Stimulated activated CD4-positive, alpha-beta T cell treated with anti-CD3 and anti-CD28 coated beads, Interleukin-15, amount 100 ng/mL, for 1 hour (primary cell): ENCODE measurements around the gene CT45A8.
"Not testable (repeated sequence)": the region's sequence is repeated elsewhere in the genome, so short reads cannot be mapped to it uniquely, and the experiment has no call there.

Source experiments
- DNase-seq, 2 donors: peaks; one replicate each; pipeline ENCODE4 v3.0.0-alpha.2; 2020; ENCODE audit warnings: low read depth in 1 of 2, low spot score in 1 of 2

CT45A8 gene, protein sequence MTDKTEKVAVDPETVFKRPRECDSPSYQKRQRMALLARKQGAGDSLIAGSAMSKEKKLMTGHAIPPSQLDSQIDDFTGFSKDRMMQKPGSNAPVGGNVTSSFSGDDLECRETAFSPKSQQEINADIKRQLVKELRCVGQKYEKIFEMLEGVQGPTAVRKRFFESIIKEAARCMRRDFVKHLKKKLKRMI

DNA sequence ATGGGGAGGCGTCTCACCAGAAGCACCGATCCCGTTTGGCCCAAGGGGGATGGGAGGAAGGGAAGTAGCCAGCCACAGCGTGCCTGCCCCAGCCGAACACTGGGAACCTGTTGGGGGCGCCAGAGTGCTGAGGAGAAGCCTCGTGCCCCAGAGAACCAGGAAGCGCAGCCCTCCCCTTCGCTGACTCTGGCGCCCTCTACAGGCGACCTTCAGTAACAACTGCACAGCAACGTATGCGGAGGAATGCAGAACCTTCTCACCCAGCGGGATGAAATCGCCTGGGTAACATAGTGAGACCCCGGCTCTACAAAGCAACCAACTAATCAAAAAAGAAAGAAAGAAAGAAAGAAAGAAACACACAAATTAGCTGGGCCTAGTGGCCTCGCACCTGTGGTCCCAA lies at the start of gene CT45A8:
Gene CT45A8 (minus strand): TSS at position 101 of the 400 bp plus-strand sequence. CDS start 3,755 bp downstream, outside the sequence.
- DNase-seq: not testable (repeated sequence)

DNA sequence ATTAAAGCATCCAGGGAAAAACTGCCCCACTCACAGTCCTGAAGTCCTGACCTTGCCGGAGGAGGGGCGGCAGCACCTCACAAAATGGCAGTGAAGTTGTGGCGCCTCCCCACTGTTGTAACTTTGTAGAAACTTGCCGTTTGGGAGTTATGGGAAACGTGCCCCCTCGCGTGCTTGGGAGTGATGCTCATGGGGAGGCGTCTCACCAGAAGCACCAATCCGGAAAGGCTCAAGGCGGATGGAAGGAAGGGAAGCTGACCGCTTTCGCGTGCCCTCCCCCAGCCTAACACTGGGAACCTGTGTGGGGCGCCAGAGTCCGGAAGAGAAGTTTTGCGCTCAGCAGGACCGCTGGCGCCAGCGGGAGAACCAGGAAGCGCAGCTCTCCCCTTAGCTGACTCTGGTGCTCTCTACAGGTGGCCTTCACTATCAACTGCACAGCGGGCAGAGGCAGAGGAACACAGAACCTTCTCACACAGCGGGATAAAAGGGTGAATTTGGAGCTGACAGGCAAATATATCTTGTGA lies 39.0 kb upstream of the CT45A8 start, which contains the start of the genes CT45A10 and SAGE1:
Gene CT45A10 (minus strand): TSS at position 151 of the 524 bp plus-strand sequence. CDS start 8,100 bp downstream, outside the sequence.
Gene SAGE1 (plus strand): TSS at position 423 of the 524 bp plus-strand sequence. CDS start 2,527 bp downstream, outside the sequence.
- DNase-seq: no peak

DNA sequence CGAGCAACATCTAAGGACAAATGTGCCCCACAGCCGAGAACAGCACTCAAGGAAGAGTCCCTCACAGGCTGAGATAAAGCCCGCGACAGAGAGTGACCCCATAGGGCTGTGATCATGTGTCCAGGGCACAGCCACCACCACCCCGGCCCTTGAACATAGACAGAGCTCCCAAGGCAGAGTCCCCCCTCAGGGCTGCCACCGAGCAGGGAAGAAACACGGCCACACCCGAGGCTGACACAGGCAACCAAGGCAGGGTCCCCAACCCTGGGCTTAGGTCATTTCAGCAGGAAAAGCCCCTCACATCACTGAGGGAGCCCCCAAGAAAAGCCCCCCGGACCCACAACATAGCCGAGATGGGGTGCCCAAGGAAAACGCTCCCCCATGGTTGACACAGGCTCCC lies 38.4 kb upstream of the CT45A8 start:
- no peak for DNase-seq

DNA sequence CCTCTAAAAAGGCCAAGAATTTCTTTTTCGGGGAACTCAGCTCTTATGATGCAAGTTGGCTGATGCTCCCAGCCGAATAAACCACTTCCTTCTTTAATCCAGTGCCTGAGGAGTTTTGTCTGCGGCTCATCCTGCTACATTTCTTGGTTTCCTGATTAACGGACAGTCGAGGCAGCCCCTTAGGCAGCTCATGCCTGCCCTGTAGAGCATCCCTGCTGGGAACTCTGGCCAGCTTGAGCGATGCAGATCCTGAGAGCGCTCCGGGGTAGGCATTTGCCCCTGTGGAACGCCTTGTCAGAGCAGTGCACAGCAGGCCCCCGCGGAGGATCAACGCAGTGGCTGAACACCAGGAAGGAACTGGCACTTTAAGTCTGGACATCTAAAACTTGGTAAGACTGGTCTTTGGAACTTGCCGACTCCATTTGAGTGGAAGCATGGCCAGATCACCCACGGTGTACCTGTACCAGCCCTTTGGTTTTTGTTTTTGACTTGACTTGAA lies 35.8 kb upstream of the CT45A8 start:
- DNase-seq: no peak

DNA sequence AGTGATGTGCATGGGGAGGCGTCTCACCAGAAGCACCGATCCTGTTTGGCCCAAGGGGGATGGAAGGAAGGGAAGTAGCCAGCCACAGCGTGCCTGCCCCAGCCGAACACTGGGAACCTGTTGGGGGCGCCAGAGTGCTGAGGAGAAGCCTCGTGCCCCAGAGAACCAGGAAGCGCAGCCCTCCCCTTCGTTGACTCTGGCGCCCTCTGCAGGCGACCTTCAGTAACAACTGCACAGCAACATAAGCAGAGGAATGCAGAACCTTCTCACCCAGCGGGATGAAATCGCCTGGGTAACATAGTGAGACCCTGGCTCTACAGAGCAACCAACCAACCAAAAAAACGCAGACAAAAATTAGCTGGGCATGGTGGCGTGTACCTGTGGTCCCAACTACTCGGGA lies 34.6 kb upstream of the CT45A8 start:
- DNase-seq: not testable (repeated sequence)

DNA sequence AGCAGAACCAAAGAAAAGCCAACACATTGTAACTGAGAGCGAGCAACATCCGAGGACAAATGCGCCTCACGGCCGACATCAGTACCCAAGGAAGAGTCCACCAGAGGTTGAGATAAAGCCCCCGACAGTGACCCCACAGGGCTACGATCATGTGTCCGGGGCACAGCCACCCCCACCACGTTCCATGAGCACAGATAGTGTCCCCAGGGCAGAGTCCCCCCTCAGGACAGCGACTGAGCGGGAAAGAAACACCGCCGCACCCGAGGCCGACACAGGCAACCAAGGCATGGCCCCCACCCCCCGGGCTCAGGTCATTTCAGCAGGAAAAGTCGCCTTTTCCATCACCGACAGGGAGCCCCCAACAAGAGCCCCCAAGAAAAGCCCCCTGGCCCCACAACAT lies 33.9 kb upstream of the CT45A8 start:
- DNase-seq: not testable (repeated sequence)

DNA sequence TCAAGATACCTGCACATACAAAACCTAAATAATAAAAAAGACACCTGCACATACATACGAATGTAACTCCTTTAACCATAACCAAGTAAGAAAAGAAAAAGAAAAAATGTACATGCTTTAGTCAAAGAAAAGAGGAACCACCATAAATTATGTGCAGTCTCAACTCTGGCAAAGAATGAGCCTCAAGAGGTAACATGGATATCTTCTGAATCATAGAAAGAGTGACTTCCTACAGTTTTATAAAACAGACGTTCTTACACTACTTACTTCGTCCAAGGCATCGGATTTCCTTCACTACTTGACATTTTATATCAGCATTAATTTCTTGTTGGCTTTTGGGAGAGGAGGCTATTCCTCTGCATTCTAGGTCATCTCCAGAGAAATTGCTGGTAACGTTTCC lies 28.4 kb upstream of the CT45A8 start:
- DNase-seq: not testable (repeated sequence)

DNA sequence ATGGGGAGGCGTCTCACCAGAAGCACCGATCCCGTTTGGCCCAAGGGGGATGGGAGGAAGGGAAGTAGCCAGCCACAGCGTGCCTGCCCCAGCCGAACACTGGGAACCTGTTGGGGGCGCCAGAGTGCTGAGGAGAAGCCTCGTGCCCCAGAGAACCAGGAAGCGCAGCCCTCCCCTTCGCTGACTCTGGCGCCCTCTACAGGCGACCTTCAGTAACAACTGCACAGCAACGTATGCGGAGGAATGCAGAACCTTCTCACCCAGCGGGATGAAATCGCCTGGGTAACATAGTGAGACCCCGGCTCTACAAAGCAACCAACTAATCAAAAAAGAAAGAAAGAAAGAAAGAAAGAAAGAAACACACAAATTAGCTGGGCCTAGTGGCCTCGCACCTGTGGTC lies 17.4 kb upstream of the CT45A8 start, which contains the start of gene CT45A9:
Gene CT45A9 (minus strand): TSS at position 101 of the 400 bp plus-strand sequence. CDS start 3,751 bp downstream, outside the sequence.
- not testable (repeated sequence) for DNase-seq

DNA sequence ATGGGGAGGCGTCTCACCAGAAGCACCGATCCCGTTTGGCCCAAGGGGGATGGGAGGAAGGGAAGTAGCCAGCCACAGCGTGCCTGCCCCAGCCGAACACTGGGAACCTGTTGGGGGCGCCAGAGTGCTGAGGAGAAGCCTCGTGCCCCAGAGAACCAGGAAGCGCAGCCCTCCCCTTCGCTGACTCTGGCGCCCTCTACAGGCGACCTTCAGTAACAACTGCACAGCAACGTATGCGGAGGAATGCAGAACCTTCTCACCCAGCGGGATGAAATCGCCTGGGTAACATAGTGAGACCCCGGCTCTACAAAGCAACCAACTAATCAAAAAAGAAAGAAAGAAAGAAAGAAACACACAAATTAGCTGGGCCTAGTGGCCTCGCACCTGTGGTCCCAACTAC lies 17.2 kb downstream of the CT45A8 start, which contains the start of gene CT45A7:
Gene CT45A7 (minus strand): TSS at position 101 of the 400 bp plus-strand sequence. CDS start 3,747 bp downstream, outside the sequence.
- DNase-seq: not testable (repeated sequence)

DNA sequence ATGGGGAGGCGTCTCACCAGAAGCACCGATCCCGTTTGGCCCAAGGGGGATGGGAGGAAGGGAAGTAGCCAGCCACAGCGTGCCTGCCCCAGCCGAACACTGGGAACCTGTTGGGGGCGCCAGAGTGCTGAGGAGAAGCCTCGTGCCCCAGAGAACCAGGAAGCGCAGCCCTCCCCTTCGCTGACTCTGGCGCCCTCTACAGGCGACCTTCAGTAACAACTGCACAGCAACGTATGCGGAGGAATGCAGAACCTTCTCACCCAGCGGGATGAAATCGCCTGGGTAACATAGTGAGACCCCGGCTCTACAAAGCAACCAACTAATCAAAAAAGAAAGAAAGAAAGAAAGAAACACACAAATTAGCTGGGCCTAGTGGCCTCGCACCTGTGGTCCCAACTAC lies 34.4 kb downstream of the CT45A8 start, which contains the start of gene CT45A2:
Gene CT45A2 (minus strand): TSS at position 101 of the 400 bp plus-strand sequence. CDS start 3,747 bp downstream, outside the sequence.
- DNase-seq: not testable (repeated sequence)

DNA sequence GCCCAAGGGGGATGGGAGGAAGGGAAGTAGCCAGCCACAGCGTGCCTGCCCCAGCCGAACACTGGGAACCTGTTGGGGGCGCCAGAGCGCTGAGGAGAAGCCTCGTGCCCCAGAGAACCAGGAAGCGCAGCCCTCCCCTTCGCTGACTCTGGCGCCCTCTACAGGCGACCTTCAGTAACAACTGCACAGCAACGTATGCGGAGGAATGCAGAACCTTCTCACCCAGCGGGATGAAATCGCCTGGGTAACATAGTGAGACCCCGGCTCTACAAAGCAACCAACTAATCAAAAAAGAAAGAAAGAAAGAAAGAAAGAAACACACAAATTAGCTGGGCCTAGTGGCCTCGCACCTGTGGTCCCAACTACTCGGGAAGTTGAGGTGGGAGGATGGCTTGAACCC lies 51.7 kb downstream of the CT45A8 start, which contains the start of gene CT45A6:
Gene CT45A6 (minus strand): TSS at position 101 of the 400 bp plus-strand sequence. CDS start 3,794 bp downstream, outside the sequence.
- DNase-seq: not testable (repeated sequence)
